Fibroblast of the aortic adventitia (primary cell): Measurements from ENCODE around the gene SLC4A1AP. TPM values are rescaled to one million over a fixed set of nuclear protein-coding genes. Genes with fewer than 3 reads are reported as not detected.

Experiments used
- DNase-seq: peaks from one replicate; pipeline ENCODE4 v3.0.0-alpha.2; 2010; ENCODE audit warnings: low read depth
- H3K4me3 ChIP-seq: 2 replicates; pipeline ENCODE4 v1.5.1; 2011; ENCODE audit warnings: low read depth, mild to moderate bottlenecking, control low read depth, low read length, moderate library complexity
- CTCF ChIP-seq: IDR thresholded peaks from 2 replicates; pipeline ENCODE4 v1.5.1; 2011; ENCODE audit warnings: mild to moderate bottlenecking, low read length, control low read depth, inconsistent platforms; ENCODE audit not compliant: insufficient read depth
- total RNA-seq: library from RNA; depleted of rRNA; stranded (reverse); fragments of >200 nt; gene quantifications from 2 replicates; pipeline ENCODE4 v1.2.3, GENCODE V29; 2012; ENCODE audit warnings: low replicate concordance

Gene SLC4A1AP
- total RNA-seq, 1 donor, result 25.9 TPM

GRCh38 chr2:27709326-27709725 is 45.6 kb downstream of the SLC4A1AP start:
- no peak for DNase-seq
- no peak for TF ChIP-seq CTCF
- no peak overlapping the region for H3K4me3 ChIP-seq

GRCh38 chr2:27709960-27710575 is 46.4 kb downstream of the SLC4A1AP start:
- no peak overlapping the region for H3K4me3 ChIP-seq
- TF ChIP-seq CTCF, result no peak
- no peak for DNase-seq

- TF ChIP-seq CTCF, result no peak
- peak; percentile 31 for DNase-seq
- no peak overlapping the region for H3K4me3 ChIP-seq
These were observed 47.1 kb downstream of the SLC4A1AP start for GRCh38 chr2:27710640-27711430.

- DNase-seq, result no peak
- H3K4me3 ChIP-seq, result no peak overlapping the region
- TF ChIP-seq CTCF, result no peak
These were observed 48.1 kb downstream of the SLC4A1AP start for GRCh38 chr2:27711804-27712203.

- TF ChIP-seq CTCF, result no peak
- no peak overlapping the region for H3K4me3 ChIP-seq
- DNase-seq, result no peak
These were observed 48.8 kb downstream of the SLC4A1AP start for GRCh38 chr2:27712522-27712921.

- H3K4me3 ChIP-seq, result no peak overlapping the region
- no peak for TF ChIP-seq CTCF
These were observed 49.5 kb downstream of the SLC4A1AP start for GRCh38 chr2:27713201-27713600.

More at GRCh38 chr2:27713201-27713600, 49.5 kb downstream of the SLC4A1AP start:
- DNase-seq, result no peak
